CD4-positive, alpha-beta T cell treated with Interleukin-4 for 4 hours (primary cell): ENCODE measurements around the gene UNC5A.

ENCODE experiments used
- DNase-seq: peaks from one replicate; pipeline ENCODE4 v3.0.0-alpha.2; 2020

Gene UNC5A

GRCh38 chr5:176781638-176782570 lies 28.5 kb upstream of the UNC5A start:
- no peak for DNase-seq

DNA sequence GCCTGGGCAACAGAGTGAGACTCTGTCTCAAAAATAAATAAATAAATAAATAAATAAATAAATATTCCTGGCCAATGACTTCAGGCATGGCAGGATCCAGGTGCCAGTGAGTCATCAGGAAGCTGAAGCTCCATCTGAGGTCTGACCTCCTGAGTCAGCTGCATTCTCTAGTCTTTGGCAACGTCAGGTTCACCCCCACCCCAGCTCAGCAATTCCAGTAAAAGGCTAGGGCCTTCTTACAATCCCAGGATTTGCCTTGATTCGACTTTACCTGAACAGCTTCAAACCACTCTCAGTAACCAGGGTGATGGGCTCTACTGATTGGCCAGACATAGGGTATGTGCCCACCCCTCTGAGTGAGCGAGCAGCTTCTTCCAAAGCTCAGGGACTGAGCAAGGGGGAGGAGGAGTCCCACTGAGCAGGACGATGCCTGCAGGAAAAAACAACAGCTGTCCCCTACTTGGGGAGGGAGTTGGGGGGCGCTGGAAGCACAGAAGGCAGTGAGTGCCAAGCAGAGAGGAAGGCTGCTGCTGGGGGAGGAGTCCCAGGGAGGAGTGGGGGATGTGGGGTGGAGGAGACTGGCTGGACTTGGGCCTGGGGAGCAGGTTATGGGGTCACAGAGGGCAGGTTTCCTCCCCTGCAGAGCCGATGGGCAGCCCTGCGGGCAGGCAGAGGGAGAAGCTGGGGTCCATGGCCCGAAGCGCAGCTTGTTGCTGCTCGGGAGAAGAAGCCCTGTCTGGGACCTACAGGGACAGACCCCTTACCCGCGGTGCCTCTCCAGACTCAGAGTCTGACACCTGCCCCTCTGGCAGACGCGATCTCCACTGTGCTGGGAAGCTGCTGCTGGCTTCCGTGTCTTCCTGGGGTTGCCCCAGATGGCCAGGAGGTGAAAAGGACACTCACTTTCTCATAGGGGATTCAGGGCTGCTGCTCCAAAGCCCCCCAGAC lies 25.9 kb upstream of the UNC5A start:
- no peak for DNase-seq

GRCh38 chr5:176785184-176786145 lies 24.9 kb upstream of the UNC5A start:
- no peak for DNase-seq

DNA sequence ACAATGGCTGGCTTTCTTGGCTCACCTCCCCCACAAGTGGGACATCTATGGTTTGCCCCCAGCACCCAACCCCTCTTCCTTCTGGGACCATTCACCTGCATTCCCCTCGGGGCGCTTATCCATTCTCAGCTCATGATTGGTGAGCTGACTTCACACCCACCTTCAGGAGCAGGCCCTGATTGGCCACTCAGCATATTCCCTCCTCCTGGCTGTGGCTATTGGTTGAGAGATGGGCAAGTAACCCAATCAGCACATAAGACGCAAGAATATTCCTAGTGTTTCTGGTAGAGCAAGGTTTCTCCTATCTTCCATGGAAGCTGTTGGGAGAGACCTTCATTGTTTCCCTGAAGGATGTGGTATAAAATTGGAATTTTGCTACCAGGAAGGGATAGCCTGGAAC lies 22.7 kb upstream of the UNC5A start:
- no peak for DNase-seq

- DNase-seq: no peak
Measured at GRCh38 chr5:176788091-176788490, 22.3 kb upstream of the UNC5A start.

GRCh38 chr5:176788941-176789872 lies 21.2 kb upstream of the UNC5A start:
- DNase-seq: no peak

DNA sequence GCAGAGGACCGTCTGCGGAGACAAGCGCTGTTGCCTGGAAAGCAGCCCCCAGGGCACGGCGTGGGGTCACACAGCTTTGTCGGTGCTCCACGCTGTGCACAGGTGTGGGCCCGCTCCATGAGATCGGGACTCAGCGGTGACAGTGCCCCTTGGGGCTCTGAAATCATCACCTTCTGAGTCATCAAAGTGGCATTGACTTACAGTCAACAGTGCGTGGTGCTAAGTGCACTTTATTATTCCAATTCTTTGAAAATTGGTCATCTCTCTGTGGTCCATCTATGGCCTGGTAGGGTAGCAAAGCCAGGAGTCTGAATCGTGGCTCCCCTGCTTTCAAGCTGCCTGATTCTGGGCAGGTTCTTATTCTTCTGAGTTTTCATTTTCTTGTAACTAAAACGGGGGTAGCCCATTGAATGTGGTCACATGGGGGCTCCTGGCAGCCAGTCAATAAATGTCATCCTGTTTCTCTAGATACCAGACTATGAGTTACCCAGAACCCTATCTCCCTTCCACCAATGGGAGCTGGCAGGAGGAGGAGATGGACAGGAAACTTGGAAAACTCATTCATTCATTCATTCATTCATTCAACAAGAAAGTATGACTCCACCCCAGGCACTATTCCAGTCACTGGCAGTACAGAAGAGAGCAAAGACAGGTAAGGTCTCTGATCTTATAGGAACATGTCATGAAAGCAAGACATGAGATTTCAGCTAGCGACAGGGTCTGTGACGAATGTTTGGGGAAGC lies 20.3 kb upstream of the UNC5A start:
- no peak for DNase-seq

GRCh38 chr5:176790941-176791340 lies 19.4 kb upstream of the UNC5A start:
- DNase-seq: no peak

- DNase-seq: no peak
Measured at GRCh38 chr5:176792655-176793342, 17.6 kb upstream of the UNC5A start.

- DNase-seq: no peak
Measured at GRCh38 chr5:176793343-176793699, 17.0 kb upstream of the UNC5A start.

- no peak for DNase-seq
Measured at GRCh38 chr5:176793736-176794135, 16.6 kb upstream of the UNC5A start.

- DNase-seq: no peak
Measured at GRCh38 chr5:176794509-176794908, 15.8 kb upstream of the UNC5A start.

DNA sequence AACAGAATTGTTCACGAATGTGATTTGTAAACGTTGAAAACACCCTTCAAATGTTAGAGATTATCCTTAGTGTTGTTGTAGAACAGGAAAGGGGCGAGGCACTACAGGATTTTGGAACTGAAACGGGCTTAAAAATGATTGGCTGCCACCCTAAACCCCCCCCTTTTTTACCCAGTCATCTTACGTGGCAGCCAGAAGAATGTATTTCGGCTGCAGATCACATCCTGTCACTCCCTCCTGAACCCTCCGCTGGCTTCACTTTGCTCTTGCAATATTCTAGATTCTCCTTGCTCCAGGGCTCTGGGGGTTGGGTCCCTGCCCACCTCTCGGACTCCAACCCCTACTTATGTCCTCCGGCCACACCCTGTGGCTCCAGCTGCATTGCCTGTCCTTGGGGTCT lies 13.9 kb upstream of the UNC5A start:
- DNase-seq: no peak

- no peak for DNase-seq
Measured at GRCh38 chr5:176796970-176797369, 13.4 kb upstream of the UNC5A start.

GRCh38 chr5:176797456-176798050 lies 12.8 kb upstream of the UNC5A start:
- no peak for DNase-seq

DNA sequence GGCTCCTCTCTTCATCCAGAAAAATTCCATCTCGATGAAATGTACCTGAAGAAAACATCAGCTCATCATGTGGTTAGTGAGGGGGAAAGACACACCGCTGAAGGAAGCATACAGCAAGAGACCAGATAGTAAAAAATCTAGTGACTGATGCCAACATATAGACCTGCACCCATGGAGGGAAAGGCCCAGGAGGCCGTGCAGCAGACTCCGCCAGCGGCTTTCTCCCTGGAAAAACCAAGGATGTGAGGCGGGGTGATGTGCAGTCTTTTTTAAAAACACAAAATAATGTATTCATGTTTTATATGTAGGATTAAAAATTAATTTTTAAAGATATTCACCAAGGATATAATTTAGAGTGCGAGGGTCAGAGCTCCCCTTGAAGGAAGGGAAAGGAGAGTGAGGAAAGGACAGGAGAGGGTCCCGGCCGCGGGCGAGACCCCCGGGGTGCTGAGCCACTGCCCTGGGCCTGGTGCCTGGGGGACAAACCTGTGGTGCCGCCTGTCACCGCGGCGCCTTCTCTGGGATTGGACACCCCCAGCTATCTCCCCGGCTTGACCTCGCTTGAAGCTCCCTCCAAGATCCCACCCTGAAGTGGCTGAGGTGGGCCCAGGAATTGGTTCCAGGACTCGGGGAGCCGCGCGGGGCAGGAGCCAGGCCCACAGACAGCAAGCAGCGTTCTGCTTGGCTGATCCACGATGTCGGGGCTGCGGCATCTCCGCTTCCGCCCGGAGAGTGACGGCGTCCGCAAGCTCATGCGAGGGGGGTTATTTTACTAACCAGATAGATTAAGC lies 12.1 kb upstream of the UNC5A start:
- DNase-seq: no peak

DNA sequence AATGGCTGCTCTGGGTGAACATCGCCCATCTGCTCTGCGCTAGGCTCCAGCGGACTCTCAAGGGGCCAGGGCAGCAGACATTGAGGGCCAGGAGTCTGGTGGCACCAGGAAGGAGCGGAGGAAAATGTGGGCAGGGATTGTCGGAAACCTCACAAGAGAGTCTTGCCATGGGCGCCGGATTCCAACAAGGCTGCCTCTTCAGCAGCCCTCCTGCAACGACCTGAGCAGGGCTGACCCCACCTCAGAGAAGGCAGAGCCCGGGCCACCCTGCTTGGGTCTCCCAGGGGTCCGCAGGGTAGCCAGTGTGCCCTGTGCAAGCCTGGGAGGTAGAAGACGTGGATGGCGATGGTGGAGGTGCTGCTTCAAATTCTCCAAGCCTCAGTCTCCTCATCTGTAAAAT lies 11.4 kb upstream of the UNC5A start:
- DNase-seq: no peak

GRCh38 chr5:176799488-176799887 lies 10.9 kb upstream of the UNC5A start:
- no peak for DNase-seq

DNA sequence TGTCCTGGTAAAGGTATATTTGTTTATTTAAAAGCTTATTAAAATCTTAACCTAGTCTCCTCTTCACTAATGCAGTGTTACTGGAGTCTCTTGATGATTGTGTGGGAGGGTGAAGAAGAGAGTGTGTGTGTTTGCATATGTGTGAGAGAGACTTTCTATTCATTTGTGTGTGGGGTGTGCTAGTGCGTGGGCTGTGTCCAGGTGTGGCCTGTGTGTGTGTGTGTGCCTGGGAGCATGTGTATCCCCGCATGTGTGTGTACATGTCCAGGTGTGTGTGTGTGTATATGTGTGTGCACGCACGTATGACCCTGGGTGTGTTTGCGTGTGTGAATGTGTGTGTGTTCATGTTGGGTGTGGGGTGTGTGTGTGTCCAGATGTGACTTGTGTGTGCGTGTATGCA lies 10.3 kb upstream of the UNC5A start:
- no peak for DNase-seq
